Stimulated activated CD4-positive, alpha-beta T cell treated with anti-CD3 and anti-CD28 coated beads, Interleukin-4, amount 100 ng/mL, for 4 hours (primary cell): ENCODE results near the gene PML.
A peak's percentile ranks its signal among the peaks of the same experiment; 100 is the strongest.

Experiments
- DNase-seq, 2 experiments: peaks; one replicate each; pipeline ENCODE4 v3.0.0-alpha.2; 2020

PML gene

GRCh38 chr15:73994413-73994883 lies at the start of gene PML:
Gene PML (plus strand): TSS chr15:73994716. CDS start chr15:73994813, 97 bp downstream.
- peak; percentile 88 to 95 for DNase-seq

- no peak for DNase-seq
Observed at GRCh38 chr15:73945130-73945508, 49.4 kb upstream of the PML start.

DNA sequence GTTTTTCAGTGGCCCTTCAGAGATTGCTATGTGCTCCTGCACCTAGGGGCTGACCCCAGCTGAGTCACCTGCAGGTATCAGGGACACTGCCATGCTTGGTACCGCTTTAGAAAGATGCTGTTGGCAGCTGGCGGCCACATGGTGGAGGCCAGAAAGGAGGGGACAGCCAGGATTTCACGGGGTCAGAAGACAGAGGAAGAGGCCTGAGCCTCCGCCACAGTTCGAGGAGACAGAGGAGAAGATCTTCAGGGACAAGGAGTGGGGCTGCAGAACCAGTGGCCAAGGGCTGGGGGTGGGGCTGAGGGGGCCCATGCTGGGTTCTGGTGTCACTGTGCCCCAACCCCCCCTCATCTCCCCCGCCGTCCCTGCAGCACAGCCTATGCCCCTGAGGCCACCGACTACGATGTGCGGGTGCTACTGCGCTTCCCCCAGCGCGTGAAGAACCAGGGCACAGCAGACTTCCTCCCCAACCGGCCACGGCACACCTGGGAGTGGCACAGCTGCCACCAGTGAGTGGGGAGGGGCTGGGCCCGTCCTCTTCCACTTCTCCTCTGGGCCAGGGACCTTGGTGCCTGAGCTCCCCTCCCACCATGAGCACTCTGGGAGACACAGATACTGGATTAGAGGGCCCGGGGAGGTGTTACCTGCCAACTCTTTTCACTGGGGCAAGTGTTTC lies 48.3 kb upstream of the PML start:
- no peak for DNase-seq

GRCh38 chr15:73946795-73947370 lies 47.6 kb upstream of the PML start:
- no peak for DNase-seq

- DNase-seq = no peak
Observed at GRCh38 chr15:73947651-73948050, 46.9 kb upstream of the PML start.

DNA sequence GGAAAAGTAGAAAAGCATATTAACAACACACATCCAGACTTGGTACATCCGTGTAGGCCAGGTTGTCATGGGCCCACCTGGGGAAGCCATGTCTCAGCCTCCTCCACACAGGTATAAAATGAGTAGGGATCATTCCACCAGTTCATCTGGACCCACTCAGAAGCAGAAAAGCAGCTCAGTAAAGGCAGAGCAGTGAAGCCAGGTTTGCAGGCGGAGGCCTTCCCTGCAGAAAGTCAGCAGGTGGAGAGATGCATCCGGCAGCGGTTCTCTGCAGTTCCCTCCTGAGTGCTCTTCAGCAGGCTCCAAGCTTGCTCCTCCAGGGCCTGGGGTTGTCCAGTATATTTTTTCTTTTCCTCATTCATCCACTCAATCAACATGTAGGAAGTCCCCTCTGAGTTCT lies 46.1 kb upstream of the PML start:
- no peak for DNase-seq

DNA sequence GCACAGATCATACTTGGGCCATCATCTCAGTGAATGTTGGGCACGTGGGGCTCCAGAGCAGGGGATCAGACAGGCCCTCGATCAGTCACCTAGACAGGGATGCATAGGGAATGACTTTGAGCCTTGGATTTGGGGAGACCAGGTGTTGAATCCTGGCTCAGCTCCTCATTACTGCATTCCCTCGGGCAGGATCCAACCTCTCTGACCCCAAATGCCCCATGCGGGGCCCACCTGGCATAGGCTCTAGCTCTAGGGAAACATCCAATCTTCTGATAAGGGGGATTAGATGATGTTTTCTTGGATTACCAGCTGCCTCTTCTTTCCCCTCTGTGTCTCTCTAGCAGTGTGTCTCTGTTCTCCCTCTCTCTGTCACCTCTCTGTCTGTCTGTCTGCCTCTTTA lies 45.5 kb upstream of the PML start:
- no peak for DNase-seq

DNA sequence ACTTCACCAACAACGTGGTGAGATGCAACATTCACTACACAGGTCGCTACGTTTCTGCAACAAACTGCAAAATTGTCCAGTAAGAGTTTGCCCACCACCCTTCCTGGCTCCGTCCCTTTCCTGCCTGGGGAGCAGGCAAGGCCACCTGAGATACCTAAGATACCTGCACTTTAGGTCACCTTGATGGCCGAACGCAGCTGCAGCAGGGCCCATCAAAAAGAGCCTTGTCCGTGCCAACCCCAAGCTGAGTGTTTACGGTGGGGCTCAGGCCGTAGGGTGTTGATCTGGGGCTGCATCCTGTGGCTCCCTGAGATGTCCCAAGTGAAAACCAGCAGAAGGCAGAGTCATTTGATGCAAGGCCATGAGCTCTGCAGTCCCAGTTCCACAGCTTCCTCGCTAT lies 45.0 kb upstream of the PML start:
- DNase-seq = no peak

DNA sequence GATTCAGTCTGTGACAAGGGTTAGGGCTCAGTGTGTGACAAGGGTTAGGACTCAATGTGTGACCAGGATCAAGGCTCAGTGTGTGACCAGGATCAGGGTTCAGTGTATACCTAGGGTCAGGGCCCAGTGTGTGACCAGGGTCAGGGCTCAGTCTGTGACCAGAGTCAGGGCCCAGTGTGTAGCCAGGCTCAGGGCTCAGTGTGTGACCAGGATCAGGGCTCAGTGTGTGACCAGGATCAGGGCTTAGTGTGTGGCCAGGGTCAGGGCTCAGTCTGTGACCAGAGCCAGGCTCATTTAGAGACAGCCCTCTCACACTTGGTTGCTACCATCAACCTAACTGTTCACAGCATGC lies 44.1 kb upstream of the PML start:
- DNase-seq = no peak

DNA sequence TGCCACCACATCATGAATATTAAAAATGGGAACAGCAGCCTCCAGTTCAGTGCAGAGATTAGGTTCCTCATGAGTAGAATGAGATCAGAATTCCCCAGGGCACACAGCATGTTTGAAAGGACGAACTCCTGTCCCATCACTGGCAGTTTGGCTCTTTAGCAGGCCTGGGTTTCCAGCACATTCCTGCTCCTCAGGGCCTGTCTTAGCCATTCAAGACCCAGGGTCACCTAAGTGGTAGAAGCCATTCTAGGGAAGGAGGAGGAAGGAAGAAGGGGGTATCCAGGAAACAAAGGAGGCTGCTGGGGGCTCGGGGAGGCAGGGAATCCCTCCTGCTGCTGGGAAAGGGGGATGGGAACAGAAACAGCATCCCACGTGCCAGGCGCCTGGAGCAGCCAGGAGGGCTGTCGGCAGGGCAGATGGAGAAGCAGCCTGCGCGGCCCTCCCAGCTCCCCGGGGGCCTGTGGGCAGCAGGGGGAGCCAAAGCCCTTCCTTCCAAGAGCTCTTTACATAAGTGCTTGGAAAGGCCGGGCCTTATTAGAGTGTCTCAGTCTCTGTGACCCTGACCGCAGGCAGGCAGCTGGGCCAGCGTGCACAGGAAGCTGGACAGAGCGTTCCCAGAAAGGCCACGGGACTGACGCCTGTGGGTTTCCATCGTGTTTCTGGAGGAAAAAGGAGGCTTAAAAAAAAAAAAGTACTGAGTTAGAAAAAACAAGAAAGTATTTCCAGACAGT lies 43.5 kb upstream of the PML start:
- DNase-seq = peak; percentile 63 to 66

DNA sequence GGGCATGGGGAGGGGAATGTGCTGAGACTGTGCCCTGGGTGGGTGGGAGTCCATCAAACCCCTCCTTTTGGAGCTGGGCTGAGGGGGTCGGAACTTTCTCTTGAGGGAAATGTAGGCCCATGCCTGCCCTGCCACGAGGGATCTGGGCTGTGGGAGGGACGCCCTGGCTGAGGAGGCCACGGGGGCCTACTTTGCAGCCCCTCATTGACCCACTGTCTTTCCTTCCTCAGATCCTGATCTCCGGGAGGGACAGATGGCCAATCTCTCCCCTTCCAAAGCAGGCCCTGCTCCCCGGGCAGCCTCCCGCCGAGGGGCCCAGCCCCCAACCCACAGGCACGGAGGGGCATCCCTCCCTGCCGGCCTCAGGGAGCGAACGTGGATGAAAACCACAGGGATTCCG lies 42.9 kb upstream of the PML start:
- no peak for DNase-seq

- no peak for DNase-seq
Observed at GRCh38 chr15:73952171-73952912, 42.2 kb upstream of the PML start.

GRCh38 chr15:73952913-73953750 lies 41.4 kb upstream of the PML start:
- DNase-seq = no peak

DNA sequence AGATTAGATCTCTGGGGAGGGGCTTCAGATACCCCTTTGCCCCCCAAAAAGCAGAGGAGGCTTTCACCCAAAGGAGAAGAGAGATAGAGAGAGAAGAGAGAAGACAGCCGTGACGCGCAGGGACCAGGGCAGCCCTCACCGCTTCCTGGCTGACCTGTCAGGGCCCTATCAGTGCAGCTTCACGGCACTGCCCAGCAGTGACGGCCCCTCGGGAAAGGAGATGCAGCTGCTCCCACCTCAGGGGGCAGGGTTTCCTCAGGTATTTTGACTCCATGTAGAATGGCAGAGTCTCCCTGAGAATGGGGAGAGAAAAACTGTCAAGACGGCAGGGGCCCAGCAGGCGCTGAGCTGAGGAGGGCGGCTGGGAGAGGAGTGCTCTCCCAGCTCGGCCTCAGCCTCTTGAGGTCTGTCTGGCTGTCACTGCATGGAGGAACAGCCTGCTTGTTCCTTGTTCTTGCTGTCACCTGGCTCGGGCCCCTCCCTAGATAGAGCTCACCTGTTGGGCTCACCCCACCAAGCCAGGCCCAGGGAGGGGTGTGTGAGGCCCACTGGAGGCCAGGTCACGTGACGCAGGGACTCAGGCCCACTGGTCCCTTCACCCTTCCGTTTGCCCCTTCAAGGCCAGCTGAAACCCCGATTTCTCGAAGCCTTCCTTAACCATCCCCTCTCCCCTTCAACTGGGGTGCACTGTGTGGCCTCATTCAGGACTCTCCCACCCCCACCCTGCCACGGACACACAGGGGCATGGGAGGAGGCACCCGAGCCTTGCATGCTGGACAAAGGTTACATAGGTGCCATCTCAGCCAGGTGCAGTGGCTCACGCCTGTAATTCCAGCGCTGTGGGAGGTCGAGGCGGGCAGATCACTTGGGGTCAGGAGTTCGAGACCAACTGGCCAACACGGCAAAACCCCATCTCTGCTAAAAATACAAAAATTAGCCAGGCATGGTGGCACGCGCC lies 40.0 kb upstream of the PML start:
- no peak for DNase-seq

GRCh38 chr15:73955326-73955725 lies 39.2 kb upstream of the PML start:
- DNase-seq = no peak

- no peak for DNase-seq
Observed at GRCh38 chr15:73955861-73956742, 38.4 kb upstream of the PML start.

- no peak for DNase-seq
Observed at GRCh38 chr15:73956743-73957135, 37.8 kb upstream of the PML start.

- no peak for DNase-seq
Observed at GRCh38 chr15:73957276-73957675, 37.2 kb upstream of the PML start.

DNA sequence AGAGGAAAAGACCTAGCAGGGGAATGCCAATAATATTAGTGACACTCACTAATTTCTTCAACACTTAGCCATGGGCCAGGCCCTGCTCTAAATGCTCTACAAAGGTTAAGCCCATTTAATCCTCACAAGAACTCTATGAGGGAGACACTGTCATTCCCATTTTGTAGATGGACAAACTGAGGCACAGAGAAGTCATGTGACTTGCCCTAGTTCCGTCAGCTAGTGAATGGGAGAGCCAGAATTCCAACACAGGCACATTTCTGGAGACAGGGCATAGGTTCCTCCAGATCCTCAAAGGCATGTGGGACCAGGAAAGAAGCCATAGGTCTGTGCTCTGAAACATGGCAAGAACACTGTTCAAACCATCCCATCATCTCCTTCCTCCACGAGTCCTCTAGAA lies 36.7 kb upstream of the PML start:
- DNase-seq = no peak

DNA sequence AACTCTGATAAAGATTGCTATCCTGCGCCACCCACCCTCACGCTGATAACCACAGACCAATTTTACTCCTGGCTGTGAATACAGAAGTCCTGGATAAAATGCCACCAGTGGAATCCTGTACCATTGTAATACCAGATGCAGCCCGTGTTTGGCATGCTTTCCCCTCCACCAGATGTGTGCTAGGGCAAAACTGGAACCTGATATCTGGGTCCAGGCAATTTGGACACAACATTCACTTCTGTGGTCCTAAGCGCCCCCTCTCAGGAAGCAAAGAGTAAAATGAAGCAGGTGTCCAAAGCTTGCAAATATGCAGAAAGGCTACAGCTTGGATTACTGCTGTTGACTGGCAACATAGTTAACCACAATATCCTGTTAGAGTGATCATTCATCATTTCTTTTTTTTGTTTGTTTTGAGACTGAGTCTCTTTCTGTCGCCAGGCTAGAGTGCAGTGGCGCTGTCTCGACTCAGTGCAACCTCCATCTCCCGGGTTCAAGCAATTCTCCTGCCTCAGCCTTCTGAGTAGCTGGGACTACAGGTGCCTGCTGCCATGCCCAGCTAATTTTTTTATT lies 35.4 kb upstream of the PML start:
- DNase-seq = no peak
